AG04450 (cell line): Measurements from ENCODE around the gene RAPGEF5. TPM values are rescaled to one million over a fixed set of nuclear protein-coding genes. Genes with fewer than 3 reads are reported as not detected.

ENCODE experiments used
- CTCF ChIA-PET: fragments of 300-600, 350-600 bp; formaldehyde crosslinking; extraction: SDS; loops from one replicate; lab custom pipeline; 2022; ENCODE audit warnings: antibody characterized with exemption, inconsistent platforms; lab: Charles Lee
- POLR2A ChIA-PET: fragments of 350-600 bp; formaldehyde crosslinking; extraction: SDS; loops from one replicate; lab custom pipeline; 2021; ENCODE audit warnings: antibody characterized with exemption, inconsistent platforms; lab: Yijun Ruan, JAX
- DNase-seq: peaks from one replicate; pipeline ENCODE4 v3.0.0-alpha.2; 2011; ENCODE audit warnings: low read depth, low spot score
- H3K27ac ChIP-seq: one replicate; pipeline ENCODE4 v1.5.1; 2012; ENCODE audit warnings: low read depth, low read length, control low read depth
- H3K27me3 ChIP-seq: one replicate; pipeline ENCODE4 v1.6.0; 2012; ENCODE audit warnings: low read length; ENCODE audit not compliant: control insufficient read depth, insufficient read depth
- H3K4me3 ChIP-seq: 2 replicates; pipeline ENCODE4 v1.5.1; 2011; ENCODE audit warnings: mild to moderate bottlenecking, low read depth, low read length, control low read depth
- H3K9me3 ChIP-seq: 2 replicates; pipeline ENCODE4 v1.5.1; 2012; ENCODE audit warnings: low read length; ENCODE audit not compliant: control insufficient read depth, insufficient read depth
- CTCF ChIP-seq: IDR thresholded peaks from 2 replicates; pipeline ENCODE4 v1.5.1; 2011; ENCODE audit warnings: low read depth, low read length, control low read depth, inconsistent platforms
- polyA plus RNA-seq: library from polyadenylated mRNA; depleted of rRNA; stranded (reverse); fragments of >200 nt; gene quantifications from 2 replicates; pipeline ENCODE4 v1.2.3, GENCODE V29; 2011

RAPGEF5 gene
- polyA plus RNA-seq, 1 experiment = 0.16 TPM

- ChIA-PET POLR2A (interaction anchor here (1.1 kb wide), 1 partner anchor 10 kb away, joined by 6 read pairs; no protein-coding TSS in a partner anchor), CTCF (interaction anchor here (0.6 to 0.8 kb wide), 3 partner anchors 39 to 129 kb away, joined by 3 to 11 read pairs (median 3); no protein-coding TSS in a partner anchor)
- DNase-seq = peak; percentile 47
These were observed 118.3 kb downstream of the RAPGEF5 start for GRCh38 chr7:22238354-22239311.

GRCh38 chr7:22235134-22235533 is 121.8 kb downstream of the RAPGEF5 start:
- H3K9me3 ChIP-seq = no peaks in the 10 kb centered on the region
- POLR2A ChIA-PET = no interaction called here
- no peak overlapping the region for H3K4me3 ChIP-seq
- TF ChIP-seq CTCF = no peak
- no peaks in the 10 kb centered on the region for H3K27me3 ChIP-seq
- CTCF ChIA-PET = no interaction called here
- H3K27ac ChIP-seq = no peak overlapping the region
- no peak for DNase-seq

More at GRCh38 chr7:22238354-22239311, 118.3 kb downstream of the RAPGEF5 start:
- H3K27ac ChIP-seq = no peak overlapping the region
- H3K27me3 ChIP-seq = no peaks in the 10 kb centered on the region
- no peak for TF ChIP-seq CTCF
- H3K4me3 ChIP-seq = no peak overlapping the region
- H3K9me3 ChIP-seq = no peaks in the 10 kb centered on the region

GRCh38 chr7:22234227-22234626 is 122.7 kb downstream of the RAPGEF5 start:
- H3K27ac ChIP-seq = no peak overlapping the region
- no peaks in the 10 kb centered on the region for H3K9me3 ChIP-seq
- CTCF ChIA-PET = interaction anchor here (1.1 kb wide), 1 partner anchor 125 kb away, joined by 3 read pairs; no protein-coding TSS in a partner anchor

GRCh38 chr7:22231806-22232205 is 125.1 kb downstream of the RAPGEF5 start:
- Histone ChIP-seq H3K27me3 (no peaks in the 10 kb centered on the region), H3K4me3 (no peak overlapping the region), H3K27ac (no peak overlapping the region), H3K9me3 (no peaks in the 10 kb centered on the region)
- POLR2A ChIA-PET = no interaction called here
- no peak for DNase-seq
- no peak for TF ChIP-seq CTCF
- CTCF ChIA-PET = no interaction called here

More at GRCh38 chr7:22234227-22234626, 122.7 kb downstream of the RAPGEF5 start:
- Histone ChIP-seq H3K4me3 (no peak overlapping the region), H3K27me3 (no peaks in the 10 kb centered on the region)
- DNase-seq = no peak
- POLR2A ChIA-PET = no interaction called here
- no peak for TF ChIP-seq CTCF

GRCh38 chr7:22231141-22231540 is 125.8 kb downstream of the RAPGEF5 start:
- H3K27me3 ChIP-seq = no peaks in the 10 kb centered on the region
- DNase-seq = no peak
- CTCF ChIA-PET = no interaction called here
- POLR2A ChIA-PET = no interaction called here
- no peaks in the 10 kb centered on the region for H3K9me3 ChIP-seq
- no peak for TF ChIP-seq CTCF
- no peak overlapping the region for H3K27ac ChIP-seq
- H3K4me3 ChIP-seq = no peak overlapping the region
